H1 (cell line): ENCODE measurements around the gene MRPL43. TPM values are rescaled to one million over a fixed set of nuclear protein-coding genes. Genes with fewer than 3 reads are reported as not detected.

Experiments
- CHD7 ChIP-seq: fragments of 300-600 bp; sonication (generic); IDR thresholded peaks from 2 replicates; pipeline ENCODE4 v1.7.1; 2012; ENCODE audit warnings: low read length, moderate library complexity, mild to moderate bottlenecking, inconsistent platforms; ENCODE audit not compliant: insufficient replicate concordance
- GTF2F1 ChIP-seq: IDR thresholded peaks from 2 replicates; pipeline ENCODE4 v1.6.1; 2012; ENCODE audit warnings: low read depth, low read length, improper control_type of control experiment, borderline replicate concordance
- polyA plus RNA-seq, 7 experiments: library from polyadenylated mRNA; depleted of rRNA in 3 of 7; stranded (reverse) in 5 of 7; unstranded in 2 of 7; fragments of >200 nt in 5 of 7; fragments of 200-250 nt in 2 of 7; gene quantifications; 1 replicate in 5 of 7; 2 replicates in 1 of 7; 4 replicates in 1 of 7; pipeline versions ENCODE4 v1.2.1 to v1.2.3, GENCODE V29; 2011 to 2013; ENCODE audit warnings: missing spikeins in 2 of 7, mixed read lengths in 2 of 7
- total RNA-seq: library from RNA; stranded (reverse); fragmentation: NEBNext Ultra II Directional; extraction: Animal tissue kit (Norgen Biotek cat#: 25700); gene quantifications from 2 replicates; pipeline ENCODE4 v1.2.1, GENCODE V29; 2021

Gene MRPL43
- total and polyA plus RNA-seq, 2 of the 8 experiments (the other 6 are each of a cell fraction or from before 2014, with no cell fraction given), result 74.1 to 149 TPM

GRCh38 chr10:101007099-101007711 lies 19.9 kb upstream of the MRPL43 start (continued):
- no peak for TF ChIP-seq CHD7
- TF ChIP-seq GTF2F1, result no peak
- TF ChIP-seq, all 59 proteins: peak for 0
